OCI-LY7 (cell line): ENCODE data around the gene ADSS2. TPM values are rescaled to one million over a fixed set of nuclear protein-coding genes. Genes with fewer than 3 reads are reported as not detected.

Source experiments
- BruUV-seq: library from RNA; stranded (reverse); fragments of 400-500 nt; replicated peaks from 2 replicates; lab custom pipeline; 2021; lab: Mats Ljungman, UMichigan
- CTCF ChIA-PET: fragments of 300-600 bp; sonication (Branson Sonifier 250); formaldehyde crosslinking; loops from one replicate; lab custom pipeline; 2022; ENCODE audit warnings: antibody characterized with exemption; ENCODE audit not compliant: unreplicated experiment; lab: Charles Lee
- POLR2A ChIA-PET: fragments of 300-600 bp; sonication (Branson Sonifier 250); formaldehyde crosslinking; loops from one replicate; lab custom pipeline; 2022; ENCODE audit warnings: antibody characterized with exemption; lab: Charles Lee
- DNase-seq: peaks from one replicate; pipeline ENCODE4 v3.0.0-alpha.2; 2015; ENCODE audit warnings: low spot score
- H2AFZ ChIP-seq: fragments of 200-600 bp; sonication (generic), shearing (Covaris generic); 2 replicates; pipeline ENCODE4 v1.6.1; 2014; ENCODE audit warnings: mild to moderate bottlenecking, antibody characterized with exemption, low read length, moderate library complexity
- H3K27ac ChIP-seq: fragments of 200-600 bp; sonication (generic); 2 replicates; pipeline ENCODE4 v1.5.1; 2014; ENCODE audit warnings: mixed run types, low read depth, mild to moderate bottlenecking, moderate library complexity, low read length, inconsistent platforms; ENCODE audit not compliant: poor library complexity, severe bottlenecking
- H3K36me3 ChIP-seq: fragments of 200-600 bp; sonication (generic); 2 replicates; pipeline ENCODE4 v1.6.1; 2014; ENCODE audit warnings: mild to moderate bottlenecking, antibody characterized with exemption, low read length, moderate library complexity, mixed read lengths; ENCODE audit not compliant: insufficient read depth
- H3K4me1 ChIP-seq: fragments of 200-600 bp; sonication (generic); 2 replicates; pipeline ENCODE4 v1.5.1; 2014; ENCODE audit warnings: mild to moderate bottlenecking, low read length; ENCODE audit not compliant: insufficient read depth, poor library complexity, severe bottlenecking
- H3K4me2 ChIP-seq: fragments of 200-600 bp; sonication (generic); 2 replicates; pipeline ENCODE4 v1.6.1; 2014; ENCODE audit warnings: mild to moderate bottlenecking, low read length
- H3K4me3 ChIP-seq: fragments of 200-600 bp; sonication (generic); 2 replicates; pipeline ENCODE4 v1.5.1; 2014; ENCODE audit warnings: mild to moderate bottlenecking, low read depth, low read length; ENCODE audit not compliant: poor library complexity, severe bottlenecking
- H3K79me2 ChIP-seq: fragments of 200-600 bp; sonication (generic); 2 replicates; pipeline ENCODE4 v1.6.1; 2016; ENCODE audit warnings: low read depth, mild to moderate bottlenecking, low read length, moderate library complexity, mixed read lengths; ENCODE audit not compliant: insufficient read depth
- H3K9me2 ChIP-seq: fragments of 200-600 bp; sonication (generic); 2 replicates; pipeline ENCODE4 v1.6.1; 2016; ENCODE audit warnings: mild to moderate bottlenecking, low read length, mixed read lengths; ENCODE audit not compliant: insufficient read depth
- H3K9me3 ChIP-seq: fragments of 200-600 bp; sonication (generic); 2 replicates; pipeline ENCODE4 v1.6.1; 2014; ENCODE audit warnings: mild to moderate bottlenecking, mixed run types, low read length, mixed read lengths
- H4K20me1 ChIP-seq: fragments of 200-600 bp; sonication (generic); 2 replicates; pipeline ENCODE4 v1.6.1; 2014; ENCODE audit warnings: mild to moderate bottlenecking, antibody characterized with exemption, low read length, moderate library complexity, mixed read lengths; ENCODE audit not compliant: insufficient read depth
- CTCF ChIP-seq: fragments of 200-600 bp; sonication (generic); conservative IDR thresholded peaks from 2 replicates; pipeline ENCODE4 v1.5.1; 2014; ENCODE audit warnings: mild to moderate bottlenecking, antibody characterized with exemption, low read length, moderate library complexity, mixed read lengths
- EZH2phosphoT487 ChIP-seq: fragments of 200-600 bp; sonication (generic); IDR thresholded peaks from 2 replicates; pipeline ENCODE4 v1.6.1; 2018; ENCODE audit warnings: low read depth, borderline replicate concordance, mild to moderate bottlenecking, mixed run types, antibody characterized with exemption, low read length, moderate library complexity, mixed read lengths
- intact Hi-C: fragments of 100-400 bp; cut with micrococcal nuclease; formaldehyde crosslinking; loops from one replicate; pipeline ENCODE4 v1.10.0; 2022; ENCODE audit not compliant: unreplicated experiment
- total RNA-seq, 2 experiments: library from RNA; depleted of rRNA in 1 of 2; stranded (reverse); fragments of >200 nt in 1 of 2; shearing (Covaris generic) in 1 of 2; gene quantifications; 2 replicates each; pipeline ENCODE4 v1.2.3, GENCODE V29; 2014 to 2022

Gene ADSS2
- total RNA-seq, 2 experiments from 2014 or later, result 35.2 to 54.6 TPM

GRCh38 chr1:244449936-244450508, 1.7 kb downstream of the ADSS2 start:
- peaks cover 42% of the 10 kb centered on the region for H3K4me1 ChIP-seq
- peak overlapping the region; percentile 85 for H3K27ac ChIP-seq
- peaks cover 27% of the 10 kb centered on the region for H4K20me1 ChIP-seq
- H2AFZ ChIP-seq, result peak overlapping the region; percentile 52; the same call in 1 of the 2 replicates
- ChIA-PET POLR2A (interaction anchor here (0.7 to 2.8 kb wide), 5 partner anchors 8 to 248 kb away, joined by 3 to 11 read pairs (median 4); no protein-coding TSS in a partner anchor), CTCF (no interaction called here)
- H3K9me2 ChIP-seq, result no peaks in the 10 kb centered on the region
- peaks cover 51% of the 10 kb centered on the region for H3K36me3 ChIP-seq
- TF ChIP-seq CTCF, result no peak
- no peak for DNase-seq
- no TSS peak for BruUV-seq
- peak overlapping the region; percentile 92 for H3K4me2 ChIP-seq
- H3K9me3 ChIP-seq, result peaks cover 14% of the 10 kb centered on the region; the same call in 1 of the 2 replicates
- H3K79me2 ChIP-seq, result peaks cover 63% of the 10 kb centered on the region
- peak overlapping the region; percentile 98 for H3K4me3 ChIP-seq
- intact Hi-C loops, result loop anchor here (5.0 to 10.0 kb wide), 3 partner anchors 155 to 522 kb away; no protein-coding TSS in a partner anchor

- no TSS peak for BruUV-seq
- intact Hi-C loops, result no loop called here
- no peak for DNase-seq
- TF ChIP-seq CTCF (no peak), EZH2phosphoT487 (no peak)
- Histone ChIP-seq H3K36me3 (peaks cover 64% of the 10 kb centered on the region), H3K4me1 (peaks cover 42% of the 10 kb centered on the region), H3K4me2 (peak overlapping the region; percentile 92), H3K79me2 (peaks cover 77% of the 10 kb centered on the region), H3K4me3 (peak overlapping the region; percentile 17), H3K27ac (no peak overlapping the region), H3K9me3 (peaks cover 11% of the 10 kb centered on the region; the same call in 1 of the 2 replicates), H2AFZ (no peak overlapping the region), H3K9me2 (no peaks in the 10 kb centered on the region), H4K20me1 (peaks cover 27% of the 10 kb centered on the region)
- ChIA-PET POLR2A (interaction anchor here (0.5 to 2.8 kb wide), 5 partner anchors 10 to 430 kb away, joined by 3 to 11 read pairs (median 3); no protein-coding TSS in a partner anchor), CTCF (no interaction called here)
Observed at GRCh38 chr1:244448279-244449036, 3.3 kb downstream of the ADSS2 start.
